ENCODE data around the gene CDH23.

Gene CDH23

GRCh38 chr10:71835671-71836595 lies 439.2 kb downstream of the CDH23 start:
- DNase-seq (ENCODE audit: low read depth in 2 of 2) = no peak

GRCh38 chr10:71836596-71836974 lies 439.9 kb downstream of the CDH23 start:
- no peak for DNase-seq (ENCODE audit: low read depth in 2 of 2)

- DNase-seq (ENCODE audit: low read depth in 2 of 2) = no peak
Observed at GRCh38 chr10:71837098-71837827, 440.5 kb downstream of the CDH23 start.

GRCh38 chr10:71838264-71839211 lies 441.8 kb downstream of the CDH23 start:
- no peak for DNase-seq (ENCODE audit: low read depth in 2 of 2)

GRCh38 chr10:71840177-71840957 lies 443.6 kb downstream of the CDH23 start:
- DNase-seq (ENCODE audit: low read depth in 2 of 2) = no peak

GRCh38 chr10:71840958-71841335 lies 444.2 kb downstream of the CDH23 start:
- no peak for DNase-seq (ENCODE audit: low read depth in 2 of 2)

- DNase-seq (ENCODE audit: low read depth in 2 of 2) = no peak
Observed at GRCh38 chr10:71842422-71842821, 445.7 kb downstream of the CDH23 start.

GRCh38 chr10:71842856-71843686 lies 446.4 kb downstream of the CDH23 start:
- DNase-seq (ENCODE audit: low read depth in 2 of 2) = no peak

GRCh38 chr10:71844084-71844483 lies 447.4 kb downstream of the CDH23 start:
- no peak for DNase-seq (ENCODE audit: low read depth in 2 of 2)

- DNase-seq (ENCODE audit: low read depth in 2 of 2) = no peak
Observed at GRCh38 chr10:71844695-71845094, 448.0 kb downstream of the CDH23 start.

GRCh38 chr10:71845410-71846405 lies 449.0 kb downstream of the CDH23 start:
- no peak for DNase-seq (ENCODE audit: low read depth in 2 of 2)

GRCh38 chr10:71846816-71847215 lies 450.1 kb downstream of the CDH23 start:
- DNase-seq (ENCODE audit: low read depth in 2 of 2) = no peak

- no peak for DNase-seq (ENCODE audit: low read depth in 2 of 2)
Observed at GRCh38 chr10:71847418-71847817, 450.7 kb downstream of the CDH23 start.

- no peak for DNase-seq (ENCODE audit: low read depth in 2 of 2)
Observed at GRCh38 chr10:71848325-71849275, 451.9 kb downstream of the CDH23 start.

- no peak for DNase-seq (ENCODE audit: low read depth in 2 of 2)
Observed at GRCh38 chr10:71849461-71849908, 452.8 kb downstream of the CDH23 start.

- DNase-seq (ENCODE audit: low read depth in 2 of 2) = no peak
Observed at GRCh38 chr10:71850021-71850742, 453.5 kb downstream of the CDH23 start.

Data from stimulated activated CD4-positive, alpha-beta T cell treated with anti-CD3 and anti-CD28 coated beads, Interleukin-1b, Interleukin-23, amount 100 ng/mL, for 4 hours (primary cell).